Duodenal mucosa (tissue), 2 donors: ENCODE measurements around the gene PACSIN2.
"Not testable (repeated sequence)": the region's sequence is repeated elsewhere in the genome, so short reads cannot be mapped to it uniquely, and the experiment has no call there.

ENCODE experiments used
- H3K27ac ChIP-seq: one replicate; pipeline ENCODE4 v1.7.0; 2013; ENCODE audit warnings: low read depth, low read length
- H3K27me3 ChIP-seq, 2 donors: one replicate each; pipeline ENCODE4 v1.7.0; 2013; ENCODE audit warnings: low read length in 2 of 2, control low read depth in 1 of 2; ENCODE audit not compliant: insufficient read depth in 2 of 2, control insufficient read depth in 1 of 2
- H3K36me3 ChIP-seq, 2 donors: one replicate each; pipeline ENCODE4 v1.7.0; 2013; ENCODE audit warnings: low read length in 2 of 2, control low read depth in 1 of 2; ENCODE audit not compliant: insufficient read depth in 2 of 2, control insufficient read depth in 1 of 2
- H3K4me1 ChIP-seq, 2 donors: one replicate each; pipeline ENCODE4 v1.7.0; 2013; ENCODE audit warnings: low read length in 2 of 2, control low read depth in 1 of 2; ENCODE audit not compliant: insufficient read depth in 2 of 2, control insufficient read depth in 1 of 2
- H3K4me3 ChIP-seq, 2 donors: one replicate each; pipeline ENCODE4 v1.7.0; 2013; ENCODE audit warnings: low read length in 2 of 2, low read depth in 1 of 2
- H3K9ac ChIP-seq, 2 donors: one replicate each; pipeline ENCODE4 v1.7.0; 2013; ENCODE audit warnings: low read length in 2 of 2, low read depth in 1 of 2
- H3K9me3 ChIP-seq, 2 donors: one replicate each; pipeline ENCODE4 v1.7.0; 2013; ENCODE audit warnings: low read length in 2 of 2, control low read depth in 1 of 2; ENCODE audit not compliant: control insufficient read depth in 1 of 2

The PACSIN2 gene

GRCh38 chr22:42939451-42939881 is 75.5 kb downstream of the PACSIN2 start:
- no peaks in the 10 kb centered on the region for H3K27me3 ChIP-seq
- no peaks in the 10 kb centered on the region for H3K36me3 ChIP-seq
- H3K9ac ChIP-seq, result peak overlapping the region in 1 of 2 donors; percentile 29
- peak overlapping the region; percentile 58 for H3K27ac ChIP-seq
- H3K9me3 ChIP-seq, result no peaks in the 10 kb centered on the region
- H3K4me3 ChIP-seq, result peak overlapping the region in 1 of 2 donors; percentile 5
- peaks cover 43% of the 10 kb centered on the region in 2 donors for H3K4me1 ChIP-seq

- no peak overlapping the region for H3K9ac ChIP-seq
- no peaks in the 10 kb centered on the region for H3K36me3 ChIP-seq
- peaks cover 48% of the 10 kb centered on the region in 2 donors for H3K4me1 ChIP-seq
Measured at GRCh38 chr22:42938976-42939375, 76.0 kb downstream of the PACSIN2 start.

GRCh38 chr22:42938449-42938848 is 76.5 kb downstream of the PACSIN2 start:
- Histone ChIP-seq H3K27ac (no peak overlapping the region), H3K36me3 (no peaks in the 10 kb centered on the region), H3K27me3 (no peaks in the 10 kb centered on the region), H3K4me3 (no peak overlapping the region), H3K9ac (no peak overlapping the region), H3K9me3 (no peaks in the 10 kb centered on the region), H3K4me1 (peaks cover 48 to 50% of the 10 kb centered on the region in 2 donors)

More at GRCh38 chr22:42938976-42939375, 76.0 kb downstream of the PACSIN2 start:
- Histone ChIP-seq H3K9me3 (no peaks in the 10 kb centered on the region), H3K4me3 (no peak overlapping the region), H3K27ac (peak overlapping the region; percentile 58), H3K27me3 (no peaks in the 10 kb centered on the region)

GRCh38 chr22:42937164-42937843 is 77.6 kb downstream of the PACSIN2 start:
- Histone ChIP-seq H3K9me3 (no peaks in the 10 kb centered on the region), H3K9ac (peak overlapping the region; percentile 7 to 15), H3K36me3 (no peaks in the 10 kb centered on the region), H3K4me1 (peaks cover 57 to 62% of the 10 kb centered on the region in 2 donors), H3K4me3 (peak overlapping the region in 1 of 2 donors; percentile 1), H3K27me3 (no peaks in the 10 kb centered on the region), H3K27ac (peak overlapping the region; percentile 7)

- not testable (repeated sequence) for H3K36me3 ChIP-seq, H3K27me3 ChIP-seq, H3K9me3 ChIP-seq, H3K4me3 ChIP-seq
- Histone ChIP-seq H3K4me1 (peaks cover 57 to 66% of the 10 kb centered on the region in 2 donors), H3K27ac (peak overlapping the region; percentile 7), H3K9ac (peak overlapping the region in 1 of 2 donors; percentile 7)
Measured at GRCh38 chr22:42936680-42937079, 78.3 kb downstream of the PACSIN2 start.

GRCh38 chr22:42934338-42934737 is 80.6 kb downstream of the PACSIN2 start:
- H3K9ac ChIP-seq, result peak overlapping the region in 1 of 2 donors; percentile 29
- no peaks in the 10 kb centered on the region for H3K9me3 ChIP-seq
- H3K27me3 ChIP-seq, result no peaks in the 10 kb centered on the region
- H3K36me3 ChIP-seq, result no peaks in the 10 kb centered on the region
- peak overlapping the region; percentile 76 for H3K27ac ChIP-seq
- H3K4me1 ChIP-seq, result peaks cover 60 to 67% of the 10 kb centered on the region in 2 donors
- H3K4me3 ChIP-seq, result no peak overlapping the region

- H3K9me3 ChIP-seq, result no peaks in the 10 kb centered on the region
- no peaks in the 10 kb centered on the region for H3K36me3 ChIP-seq
- peak overlapping the region in 1 of 2 donors; percentile 44 for H3K9ac ChIP-seq
- no peak overlapping the region for H3K4me3 ChIP-seq
- H3K4me1 ChIP-seq, result peaks cover 54 to 67% of the 10 kb centered on the region in 2 donors
- H3K27me3 ChIP-seq, result no peaks in the 10 kb centered on the region
- peak overlapping the region; percentile 81 for H3K27ac ChIP-seq
Measured at GRCh38 chr22:42933485-42934091, 81.4 kb downstream of the PACSIN2 start.

- Histone ChIP-seq H3K4me1 (peaks cover 51 to 62% of the 10 kb centered on the region in 2 donors), H3K27me3 (no peaks in the 10 kb centered on the region), H3K9ac (peak overlapping the region in 1 of 2 donors; percentile 44), H3K9me3 (no peaks in the 10 kb centered on the region), H3K27ac (peak overlapping the region; percentile 81), H3K4me3 (no peak overlapping the region), H3K36me3 (no peaks in the 10 kb centered on the region)
Measured at GRCh38 chr22:42932857-42933484, 82.0 kb downstream of the PACSIN2 start.

- Histone ChIP-seq H3K4me1 (peaks cover 43 to 54% of the 10 kb centered on the region in 2 donors), H3K4me3 (no peak overlapping the region), H3K9ac (no peak overlapping the region), H3K27ac (peak overlapping the region; percentile 46), H3K27me3 (no peaks in the 10 kb centered on the region), H3K36me3 (no peaks in the 10 kb centered on the region), H3K9me3 (no peaks in the 10 kb centered on the region)
Measured at GRCh38 chr22:42932197-42932519, 82.8 kb downstream of the PACSIN2 start.
